HepG2 (cell line): Measurements from ENCODE around the gene BLOC1S4. TPM values are rescaled to one million over a fixed set of nuclear protein-coding genes. Genes with fewer than 3 reads are reported as not detected.
A peak's percentile ranks its signal among the peaks of the same experiment; 100 is the strongest.

Experiments
- CSRNP1 ChIP-seq: sonication (generic); formaldehyde crosslinking; IDR thresholded peaks from 2 replicates; pipeline ENCODE4 v1.8.1; 2023; ENCODE audit warnings: mild to moderate bottlenecking, missing genetic modification reagents
- DMAP1 ChIP-seq: IDR thresholded peaks from 2 replicates; pipeline ENCODE4 v1.6.1; 2016
- EEA1 ChIP-seq: sonication (generic); formaldehyde crosslinking; IDR thresholded peaks from 2 replicates; pipeline ENCODE4 v1.5.1; 2020; ENCODE audit warnings: mild to moderate bottlenecking, missing genetic modification reagents, borderline replicate concordance
- FOXK1 ChIP-seq: sonication (generic); formaldehyde crosslinking; IDR thresholded peaks from 2 replicates; pipeline ENCODE4 v1.4.0; 2020; ENCODE audit warnings: low read depth, missing genetic modification reagents, borderline replicate concordance
- FOXO1 ChIP-seq: sonication (generic); formaldehyde crosslinking; IDR thresholded peaks from 2 replicates; pipeline ENCODE4 v1.4.0; 2020; ENCODE audit warnings: missing genetic modification reagents
- GABPB1 ChIP-seq: IDR thresholded peaks from 2 replicates; pipeline ENCODE4 v1.6.1; 2016; ENCODE audit warnings: mild to moderate bottlenecking, missing genetic modification reagents, moderate library complexity, missing compliant biosample characterization
- GFI1 ChIP-seq: sonication (generic); formaldehyde crosslinking; IDR thresholded peaks from 2 replicates; pipeline ENCODE4 v1.5.0; 2020; ENCODE audit warnings: missing genetic modification reagents, mild to moderate bottlenecking, borderline replicate concordance
- MAF1 ChIP-seq: sonication (generic); formaldehyde crosslinking; IDR thresholded peaks from 2 replicates; pipeline ENCODE4 v1.5.0; 2020; ENCODE audit warnings: missing genetic modification reagents, borderline replicate concordance
- NCOR1 ChIP-seq: fragments of 200-600 bp; sonication (generic); IDR thresholded peaks from 2 replicates; pipeline ENCODE4 v1.7.0; 2017; ENCODE audit warnings: antibody characterized with exemption, low read length, borderline replicate concordance
- NFRKB ChIP-seq: fragments of 450-650 bp; IDR thresholded peaks from 2 replicates; pipeline ENCODE4 v1.6.1; 2017
- POLR2AphosphoS2 ChIP-seq: IDR thresholded peaks from 2 replicates; pipeline ENCODE4 v1.6.1; 2011; ENCODE audit warnings: low read depth, low read length, improper control_type of control experiment
- SCMH1 ChIP-seq: sonication (generic); formaldehyde crosslinking; IDR thresholded peaks from 2 replicates; pipeline ENCODE4 v1.9.0; 2021; ENCODE audit warnings: missing genetic modification reagents, mild to moderate bottlenecking, borderline replicate concordance
- U2AF1 ChIP-seq: fragments of 200-400 bp; formaldehyde crosslinking; optimal IDR thresholded peaks from 2 replicates; pipeline ENCODE3; 2017; ENCODE audit warnings: mild to moderate bottlenecking, low read depth, low read length
- ZBTB14 ChIP-seq: sonication (generic); formaldehyde crosslinking; IDR thresholded peaks from 2 replicates; pipeline ENCODE4 v1.4.0; 2020; ENCODE audit warnings: missing genetic modification reagents
- ZC3H4 ChIP-seq: sonication (generic); formaldehyde crosslinking; IDR thresholded peaks from 2 replicates; pipeline ENCODE4 v1.4.0; 2020; ENCODE audit warnings: missing genetic modification reagents, borderline replicate concordance
- ZFP1 ChIP-seq: IDR thresholded peaks from 2 replicates; pipeline ENCODE4 v1.6.1; 2016
- ZHX1 ChIP-seq: sonication (generic); formaldehyde crosslinking; IDR thresholded peaks from 2 replicates; pipeline ENCODE4 v1.8.1; 2022; ENCODE audit warnings: low read depth, mild to moderate bottlenecking, missing genetic modification reagents
- ZIK1 ChIP-seq: sonication (generic); formaldehyde crosslinking; IDR thresholded peaks from 2 replicates; pipeline ENCODE4 v1.5.0; 2020; ENCODE audit warnings: mild to moderate bottlenecking, low read depth, missing genetic modification reagents, borderline replicate concordance
- ZNF24 ChIP-seq: fragments of 450-650 bp; IDR thresholded peaks from 2 replicates; pipeline ENCODE4 v1.6.1; 2017; ENCODE audit warnings: antibody characterized with exemption, mild to moderate bottlenecking
- ZNF510 ChIP-seq: sonication (generic); formaldehyde crosslinking; IDR thresholded peaks from 2 replicates; pipeline ENCODE4 v1.4.0; 2020; ENCODE audit warnings: low read depth, mild to moderate bottlenecking, missing genetic modification reagents
- ZNF7 ChIP-seq: IDR thresholded peaks from 2 replicates; pipeline ENCODE4 v1.6.1; 2016; ENCODE audit warnings: missing biosample characterization, missing genetic modification reagents
- polyA plus RNA-seq, 8 experiments: library from polyadenylated mRNA; depleted of rRNA in 3 of 8; stranded (reverse) in 7 of 8; unstranded in 1 of 8; fragments of >200 nt; fragmentation: Illumina TruSeq in 4 of 8; extraction: Trizol in 4 of 8; gene quantifications; 2 replicates each; pipeline versions ENCODE4 v1.2.1 to v1.2.3, GENCODE V29; 2011 to 2016; ENCODE audit warnings: low read depth in 4 of 8, missing spikeins in 1 of 8, mixed read lengths in 1 of 8; ENCODE audit not compliant: insufficient read depth in 1 of 8
- total RNA-seq, 5 experiments: library from RNA; depleted of rRNA; stranded (reverse); fragments of >200 nt; fragmentation: Illumina TruSeq; extraction: Trizol; gene quantifications; 2 replicates each; pipeline ENCODE4 v1.2.3, GENCODE V29; 2016; ENCODE audit warnings: low read depth in 1 of 5
- TF ChIP-seq, protein P1 (sequence below): sonication (generic); formaldehyde crosslinking; conservative IDR thresholded peaks from 2 replicates; pipeline ENCODE4 v1.4.0; 2020; ENCODE audit warnings: missing genetic modification reagents

Gene BLOC1S4
- total and polyA plus RNA-seq, 2 of the 13 experiments (the other 11 are each of a cell fraction or from before 2014, with no cell fraction given) = 15.5 to 20.9 TPM

GRCh38 chr4:6753103-6753560 lies 37.2 kb downstream of the BLOC1S4 start (continued):
- TF ChIP-seq, protein P1, sequence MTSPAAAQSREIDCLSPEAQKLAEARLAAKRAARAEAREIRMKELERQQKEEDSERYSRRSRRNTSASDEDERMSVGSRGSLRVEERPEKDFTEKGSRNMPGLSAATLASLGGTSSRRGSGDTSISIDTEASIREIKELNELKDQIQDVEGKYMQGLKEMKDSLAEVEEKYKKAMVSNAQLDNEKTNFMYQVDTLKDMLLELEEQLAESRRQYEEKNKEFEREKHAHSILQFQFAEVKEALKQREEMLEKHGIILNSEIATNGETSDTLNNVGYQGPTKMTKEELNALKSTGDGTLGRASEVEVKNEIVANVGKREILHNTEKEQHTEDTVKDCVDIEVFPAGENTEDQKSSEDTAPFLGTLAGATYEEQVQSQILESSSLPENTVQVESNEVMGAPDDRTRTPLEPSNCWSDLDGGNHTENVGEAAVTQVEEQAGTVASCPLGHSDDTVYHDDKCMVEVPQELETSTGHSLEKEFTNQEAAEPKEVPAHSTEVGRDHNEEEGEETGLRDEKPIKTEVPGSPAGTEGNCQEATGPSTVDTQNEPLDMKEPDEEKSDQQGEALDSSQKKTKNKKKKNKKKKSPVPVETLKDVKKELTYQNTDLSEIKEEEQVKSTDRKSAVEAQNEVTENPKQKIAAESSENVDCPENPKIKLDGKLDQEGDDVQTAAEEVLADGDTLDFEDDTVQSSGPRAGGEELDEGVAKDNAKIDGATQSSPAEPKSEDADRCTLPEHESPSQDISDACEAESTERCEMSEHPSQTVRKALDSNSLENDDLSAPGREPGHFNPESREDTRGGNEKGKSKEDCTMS = no peak
- TF ChIP-seq ZFP1 (CRISPR knock-in tag) (no peak), GABPB1 (CRISPR knock-in tag) (peak; percentile 85), ZBTB14 (CRISPR knock-in tag) (no peak), ZC3H4 (no peak), U2AF1 (no peak), FOXO1 (CRISPR knock-in tag) (peak; percentile 44; the same call in 1 of the 2 replicates), ZIK1 (peak; percentile 61; the same call in 1 of the 2 replicates), ZNF7 (CRISPR knock-in tag) (no peak), FOXK1 (peak; percentile 33; the same call in 1 of the 2 replicates), ZNF510 (CRISPR knock-in tag) (no peak), GFI1 (CRISPR knock-in tag) (no peak; the same call in 1 of the 2 replicates), ZNF24 (no peak), MAF1 (peak; percentile 47; the same call in 1 of the 2 replicates), CSRNP1 (no peak), DMAP1 (CRISPR knock-in tag) (peak; percentile 78), SCMH1 (CRISPR knock-in tag) (no peak), NCOR1 (no peak; the same call in 1 of the 2 replicates), NFRKB (no peak), ZHX1 (no peak), POLR2AphosphoS2 (no peak), EEA1 (CRISPR knock-in tag) (no peak; the same call in 1 of the 2 replicates)
